Kidney epithelial cell (primary cell): ENCODE data around the gene XPO6. TPM values are rescaled to one million over a fixed set of nuclear protein-coding genes. Genes with fewer than 3 reads are reported as not detected.

Experiments
- DNase-seq: peaks from one replicate; pipeline ENCODE4 v3.0.0-alpha.2; 2010; ENCODE audit warnings: low read depth
- H3K27me3 ChIP-seq: 2 replicates; pipeline ENCODE4 v1.6.0; 2011; ENCODE audit warnings: low read length; ENCODE audit not compliant: control insufficient read depth, insufficient read depth
- H3K36me3 ChIP-seq: 2 replicates; pipeline ENCODE4 v1.5.1; 2011; ENCODE audit warnings: low read length; ENCODE audit not compliant: control insufficient read depth, insufficient read depth
- H3K4me3 ChIP-seq: 2 replicates; pipeline ENCODE4 v1.5.1; 2011; ENCODE audit warnings: low read depth, mild to moderate bottlenecking, control low read depth, low read length
- CTCF ChIP-seq: IDR thresholded peaks from 2 replicates; pipeline ENCODE4 v1.5.1; 2011; ENCODE audit warnings: mild to moderate bottlenecking, moderate library complexity, low read length, control low read depth, inconsistent platforms; ENCODE audit not compliant: insufficient read depth, poor library complexity, severe bottlenecking
- total RNA-seq: library from RNA; depleted of rRNA; stranded (reverse); fragments of >200 nt; gene quantifications from 2 replicates; pipeline ENCODE4 v1.2.3, GENCODE V29; 2015

The XPO6 gene
- total RNA-seq, 1 donor from 2014 or later, result 61.9 TPM

- no peak for TF ChIP-seq CTCF
- H3K4me3 ChIP-seq, result no peak overlapping the region
These were observed 142.8 kb downstream of the XPO6 start for GRCh38 chr16:28068976-28069375.

GRCh38 chr16:28067604-28068379, 144.0 kb downstream of the XPO6 start:
- peaks cover 26% of the 10 kb centered on the region for H3K27me3 ChIP-seq
- DNase-seq, result no peak
- no peaks in the 10 kb centered on the region for H3K36me3 ChIP-seq

More at GRCh38 chr16:28068976-28069375, 142.8 kb downstream of the XPO6 start:
- no peaks in the 10 kb centered on the region for H3K36me3 ChIP-seq
- peaks cover 19% of the 10 kb centered on the region for H3K27me3 ChIP-seq
- no peak for DNase-seq

GRCh38 chr16:28064706-28065249, 147.0 kb downstream of the XPO6 start:
- no peak for TF ChIP-seq CTCF
- Histone ChIP-seq H3K36me3 (no peaks in the 10 kb centered on the region), H3K27me3 (peaks cover 47% of the 10 kb centered on the region), H3K4me3 (no peak overlapping the region)
- no peak for DNase-seq

More at GRCh38 chr16:28067604-28068379, 144.0 kb downstream of the XPO6 start:
- TF ChIP-seq CTCF, result no peak
- no peak overlapping the region for H3K4me3 ChIP-seq

GRCh38 chr16:28064150-28064549, 147.6 kb downstream of the XPO6 start:
- TF ChIP-seq CTCF, result no peak
- Histone ChIP-seq H3K4me3 (no peak overlapping the region), H3K27me3 (peaks cover 51% of the 10 kb centered on the region), H3K36me3 (no peaks in the 10 kb centered on the region)
- no peak for DNase-seq

- Histone ChIP-seq H3K27me3 (peaks cover 56% of the 10 kb centered on the region), H3K4me3 (no peak within 1 kb of the TSS), H3K36me3 (no peaks in the 10 kb centered on the region)
- no peak for DNase-seq
- no peak for TF ChIP-seq CTCF
These were observed 148.1 kb downstream of the XPO6 start, which contains the start of gene GSG1L for GRCh38 chr16:28063591-28064061. Gene GSG1L (minus strand): TSS chr16:28063714. CDS start chr16:28063424, 290 bp downstream.
